A549 (cell line): ENCODE results near the gene TMEM207.

Source experiments
- RCOR1 ChIP-seq: fragments of 150-350 bp; IDR thresholded peaks from 2 replicates; pipeline ENCODE4 v1.6.1; 2014; ENCODE audit warnings: antibody characterized with exemption, low read length, low read depth
- RFX5 ChIP-seq: fragments of 450-650 bp; IDR thresholded peaks from 2 replicates; pipeline ENCODE4 v1.7.1; 2014; ENCODE audit warnings: antibody characterized with exemption, mild to moderate bottlenecking, moderate library complexity
- RNF2 ChIP-seq: fragments of 200-600 bp; sonication (generic); IDR thresholded peaks from 2 replicates; pipeline ENCODE4 v1.6.1; 2016; ENCODE audit warnings: low read depth, mild to moderate bottlenecking, antibody characterized with exemption, moderate library complexity, borderline replicate concordance
- ZFP36 ChIP-seq: fragments of 450-650 bp; IDR thresholded peaks from 2 replicates; pipeline ENCODE4 v1.6.1; 2014; ENCODE audit warnings: borderline replicate concordance; ENCODE audit not compliant: partially characterized antibody
- TF ChIP-seq, protein P1 (sequence below): fragments of >200 bp; sonication (Bioruptor Twin); formaldehyde crosslinking; IDR thresholded peaks from 3 replicates; pipeline ENCODE4 v1.5.1; 2016

- TF ChIP-seq, protein P1, sequence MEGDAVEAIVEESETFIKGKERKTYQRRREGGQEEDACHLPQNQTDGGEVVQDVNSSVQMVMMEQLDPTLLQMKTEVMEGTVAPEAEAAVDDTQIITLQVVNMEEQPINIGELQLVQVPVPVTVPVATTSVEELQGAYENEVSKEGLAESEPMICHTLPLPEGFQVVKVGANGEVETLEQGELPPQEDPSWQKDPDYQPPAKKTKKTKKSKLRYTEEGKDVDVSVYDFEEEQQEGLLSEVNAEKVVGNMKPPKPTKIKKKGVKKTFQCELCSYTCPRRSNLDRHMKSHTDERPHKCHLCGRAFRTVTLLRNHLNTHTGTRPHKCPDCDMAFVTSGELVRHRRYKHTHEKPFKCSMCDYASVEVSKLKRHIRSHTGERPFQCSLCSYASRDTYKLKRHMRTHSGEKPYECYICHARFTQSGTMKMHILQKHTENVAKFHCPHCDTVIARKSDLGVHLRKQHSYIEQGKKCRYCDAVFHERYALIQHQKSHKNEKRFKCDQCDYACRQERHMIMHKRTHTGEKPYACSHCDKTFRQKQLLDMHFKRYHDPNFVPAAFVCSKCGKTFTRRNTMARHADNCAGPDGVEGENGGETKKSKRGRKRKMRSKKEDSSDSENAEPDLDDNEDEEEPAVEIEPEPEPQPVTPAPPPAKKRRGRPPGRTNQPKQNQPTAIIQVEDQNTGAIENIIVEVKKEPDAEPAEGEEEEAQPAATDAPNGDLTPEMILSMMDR, result no peak
- TF ChIP-seq RCOR1 (no peak), ZFP36 (no peak), RNF2 (no peak), RFX5 (no peak)
Measured at GRCh38 chr3:190496859-190497258, 47.2 kb upstream of the TMEM207 start.
